KMS-11 (cell line): ENCODE data around the gene KRT35.

Experiments used
- H2AFZ ChIP-seq: fragments of 200-600 bp; sonication (generic); 2 replicates; pipeline ENCODE4 v1.6.1; 2016; ENCODE audit warnings: antibody characterized with exemption, mixed run types, low read depth
- H3K27ac ChIP-seq: fragments of 200-600 bp; sonication (generic); 2 replicates; pipeline ENCODE4 v1.6.1; 2016; ENCODE audit warnings: mild to moderate bottlenecking, mixed run types
- H3K27me3 ChIP-seq: fragments of 200-600 bp; sonication (generic); 2 replicates; pipeline ENCODE4 v1.6.1; 2017; ENCODE audit warnings: mild to moderate bottlenecking, low read depth, mixed run types, moderate library complexity; ENCODE audit not compliant: insufficient read depth
- H3K36me3 ChIP-seq: fragments of 200-600 bp; sonication (generic); 2 replicates; pipeline ENCODE4 v1.6.1; 2017; ENCODE audit warnings: mild to moderate bottlenecking, mixed run types; ENCODE audit not compliant: insufficient read depth
- H3K4me1 ChIP-seq: fragments of 200-600 bp; sonication (generic); 2 replicates; pipeline ENCODE4 v1.6.1; 2016; ENCODE audit warnings: mild to moderate bottlenecking, low read depth, mixed run types; ENCODE audit not compliant: poor library complexity, severe bottlenecking
- H3K4me2 ChIP-seq: fragments of 200-600 bp; sonication (generic); 2 replicates; pipeline ENCODE4 v1.7.0; 2016; ENCODE audit warnings: mild to moderate bottlenecking, mixed run types
- H3K4me3 ChIP-seq: fragments of 200-600 bp; sonication (generic); IDR thresholded peaks from 2 replicates; pipeline ENCODE4 v1.6.1; 2017; ENCODE audit warnings: low read depth, low read length, mixed read lengths; ENCODE audit not compliant: insufficient read depth
- H3K79me2 ChIP-seq: fragments of 200-600 bp; sonication (generic); 2 replicates; pipeline ENCODE4 v1.6.1; 2016; ENCODE audit warnings: low read depth, mixed run types; ENCODE audit not compliant: insufficient read depth
- H3K9ac ChIP-seq: fragments of 200-600 bp; sonication (generic); 2 replicates; pipeline ENCODE4 v1.6.1; 2016; ENCODE audit warnings: mild to moderate bottlenecking, mixed run types
- H4K20me1 ChIP-seq: fragments of 200-600 bp; sonication (generic); 2 replicates; pipeline ENCODE4 v1.6.1; 2016; ENCODE audit warnings: mild to moderate bottlenecking, mixed run types; ENCODE audit not compliant: insufficient read depth
- CTCF ChIP-seq: fragments of 200-600 bp; sonication (generic); conservative IDR thresholded peaks from 2 replicates; pipeline ENCODE4 v1.6.1; 2017; ENCODE audit warnings: low read depth, mild to moderate bottlenecking, antibody characterized with exemption, low read length, moderate library complexity, mixed read lengths

Gene KRT35

DNA sequence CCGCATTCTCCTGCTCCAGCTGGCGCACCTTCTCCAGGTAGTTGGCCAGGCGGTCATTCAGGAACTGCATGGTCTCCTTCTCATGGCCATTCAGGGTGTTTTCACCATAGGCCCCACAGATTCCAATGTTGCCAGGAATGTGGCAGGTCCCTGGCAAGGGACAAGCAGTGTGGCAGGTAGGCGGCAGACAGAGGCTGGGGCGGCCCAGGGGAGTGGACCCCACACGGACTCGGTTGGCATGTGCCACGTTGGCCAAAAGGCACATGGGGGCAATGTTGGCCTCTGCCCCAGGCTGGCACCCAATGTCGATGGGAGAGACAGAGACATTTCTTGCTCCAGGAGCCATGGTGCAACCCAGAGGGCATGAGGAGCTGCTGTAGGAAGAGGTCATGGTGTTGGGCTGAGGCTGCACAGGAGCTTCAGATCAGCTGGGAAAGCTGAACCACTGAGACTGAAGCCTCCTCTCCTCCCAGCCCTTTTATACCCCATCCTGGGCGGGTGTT is 40.4 kb downstream of the KRT35 start, which contains the start of gene KRT38:
KRT38 (minus strand) TSS at position 453 of the 503 bp plus-strand sequence; CDS start at position 391, 62 bp downstream.
- Histone ChIP-seq H3K9ac (no peak within 1 kb of the TSS), H3K4me3 (no peak within 1 kb of the TSS), H3K4me2 (no peak within 1 kb of the TSS), H3K79me2 (no peaks in the 10 kb centered on the region), H3K27me3 (no peaks in the 10 kb centered on the region), H2AFZ (no peak within 1 kb of the TSS), H3K4me1 (no peaks in the 10 kb centered on the region), H4K20me1 (no peaks in the 10 kb centered on the region), H3K36me3 (no peaks in the 10 kb centered on the region), H3K27ac (no peak within 1 kb of the TSS)
- no peak for TF ChIP-seq CTCF

DNA sequence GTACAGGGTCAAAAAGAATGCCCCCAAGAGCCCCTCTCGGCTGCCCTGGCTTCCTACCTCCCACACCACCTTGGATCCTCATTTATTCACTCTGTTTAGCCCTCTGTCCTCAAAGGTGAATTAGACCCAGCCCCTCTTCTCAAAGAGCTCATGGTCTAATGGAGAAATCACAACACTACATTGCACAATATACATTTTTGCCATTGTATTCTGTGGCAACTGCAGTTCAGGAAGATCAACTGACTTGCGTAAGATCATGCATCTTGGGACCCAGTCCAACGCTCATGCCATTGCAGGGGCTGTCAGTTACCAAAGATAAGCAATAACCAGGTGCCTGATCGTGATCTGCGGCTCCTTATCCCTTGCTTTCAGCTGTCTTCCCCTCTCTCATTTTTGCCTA is 41.6 kb downstream of the KRT35 start:
- no peaks in the 10 kb centered on the region for H3K27me3 ChIP-seq
- no peaks in the 10 kb centered on the region for H3K36me3 ChIP-seq
- no peaks in the 10 kb centered on the region for H3K79me2 ChIP-seq
- no peaks in the 10 kb centered on the region for H3K4me1 ChIP-seq
- H3K4me3 ChIP-seq = no peak overlapping the region
- H2AFZ ChIP-seq = no peak overlapping the region
- no peaks in the 10 kb centered on the region for H4K20me1 ChIP-seq
- no peak overlapping the region for H3K4me2 ChIP-seq
- no peak overlapping the region for H3K9ac ChIP-seq
- TF ChIP-seq CTCF = no peak
- H3K27ac ChIP-seq = no peak overlapping the region

DNA sequence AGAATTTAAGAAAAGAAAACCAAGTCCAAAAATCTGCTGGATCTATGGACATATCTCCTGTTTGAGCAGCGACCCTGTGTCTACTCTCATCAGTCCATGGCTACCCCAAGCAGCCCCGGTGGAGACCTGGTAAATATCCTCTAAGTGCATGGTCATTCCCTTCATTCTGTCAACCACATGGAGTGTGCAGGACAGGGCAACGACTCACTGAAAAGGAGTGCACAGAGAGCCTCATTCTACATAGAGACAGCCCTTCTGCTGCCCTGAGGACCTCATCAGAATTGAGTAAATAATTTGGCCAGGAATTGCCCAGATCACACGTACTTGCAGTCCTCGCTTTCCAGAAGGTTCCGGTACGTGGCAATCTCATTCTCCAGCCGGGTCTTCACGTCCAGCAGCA is 43.2 kb downstream of the KRT35 start:
- Histone ChIP-seq H3K79me2 (no peaks in the 10 kb centered on the region), H3K36me3 (no peaks in the 10 kb centered on the region), H3K4me3 (no peak overlapping the region), H3K27me3 (no peaks in the 10 kb centered on the region), H3K27ac (no peak overlapping the region), H3K9ac (no peak overlapping the region), H3K4me2 (no peak overlapping the region), H3K4me1 (no peaks in the 10 kb centered on the region), H4K20me1 (no peaks in the 10 kb centered on the region), H2AFZ (no peak overlapping the region)
- no peak for TF ChIP-seq CTCF

GRCh38 chr17:41437254-41437653 is 43.7 kb downstream of the KRT35 start:
- Histone ChIP-seq H2AFZ (no peak overlapping the region), H3K27ac (no peak overlapping the region), H3K4me1 (no peaks in the 10 kb centered on the region), H3K79me2 (no peaks in the 10 kb centered on the region), H3K27me3 (no peaks in the 10 kb centered on the region), H3K4me2 (no peak overlapping the region), H3K36me3 (no peaks in the 10 kb centered on the region), H4K20me1 (no peaks in the 10 kb centered on the region), H3K9ac (no peak overlapping the region), H3K4me3 (no peak overlapping the region)
- TF ChIP-seq CTCF = no peak
